ENCODE results near the gene NCAPD2.

The NCAPD2 gene

GRCh38 chr12:6470375-6471163 is 23.3 kb upstream of the NCAPD2 start, which contains the start of gene VAMP1 (continued):
- TF ChIP-seq ZNF518A (tag by site-specific recombination; conservative IDR thresholded peaks at IDR 0.05; ENCODE audit: low read depth) (no peak), ZNF140 (tag by site-specific recombination; IDR thresholded peaks at IDR 0.05) (no peak; the same call in 1 of the 2 replicates), ZNF18 (tag by site-specific recombination; IDR thresholded peaks at IDR 0.05) (no peak), ZBTB17 (tag by site-specific recombination; IDR thresholded peaks at IDR 0.05) (peak; percentile 94), MZF1 (tag by site-specific recombination; IDR thresholded peaks at IDR 0.05; ENCODE audit: borderline replicate concordance) (no peak), ZNF747 (tag by site-specific recombination; IDR thresholded peaks at IDR 0.05) (no peak; the same call in 1 of the 2 replicates), ZNF398 (tag by site-specific recombination; IDR thresholded peaks at IDR 0.05) (no peak; the same call in 1 of the 2 replicates), KLF1 (tag by site-specific recombination; IDR thresholded peaks at IDR 0.05) (peak; percentile 66), ZNF610 (tag by site-specific recombination; IDR thresholded peaks at IDR 0.05; ENCODE audit: borderline replicate concordance) (peak; percentile 51; the same call in 1 of the 2 replicates), ZBTB26 (tag by site-specific recombination; optimal IDR thresholded peaks at IDR 0.05) (peak; percentile 93), ZNF510 (tag by site-specific recombination; IDR thresholded peaks at IDR 0.05; ENCODE audit: insufficient replicate concordance) (no peak), REST (tag by site-specific recombination; IDR thresholded peaks at IDR 0.05) (peak; percentile 50; the same call in 1 of the 2 replicates), IKZF3 (tag by site-specific recombination; IDR thresholded peaks at IDR 0.05) (no peak), ZNF23 (tag by site-specific recombination; IDR thresholded peaks at IDR 0.05; ENCODE audit: borderline replicate concordance) (no peak), GLIS1 (tag by site-specific recombination; IDR thresholded peaks at IDR 0.05) (peak; percentile 51), KLF9 (tag by site-specific recombination; IDR thresholded peaks at IDR 0.05; ENCODE audit: low read depth) (peak; percentile 90), ZNF354C (tag by site-specific recombination; IDR thresholded peaks at IDR 0.05; ENCODE audit: borderline replicate concordance, low read depth) (no peak), FEZF1 (tag by site-specific recombination; IDR thresholded peaks at IDR 0.05) (peak; percentile 40; the same call in 1 of the 2 replicates), ZFP69B (tag by site-specific recombination; IDR thresholded peaks at IDR 0.05) (peak; percentile 76), YY1 (tag by site-specific recombination; IDR thresholded peaks at IDR 0.05) (peak; percentile 86), ZNF501 (tag by site-specific recombination; IDR thresholded peaks at IDR 0.05) (peak; percentile 97), ZNF221 (tag by site-specific recombination; IDR thresholded peaks at IDR 0.05; ENCODE audit: borderline replicate concordance) (no peak), ZNF785 (tag by site-specific recombination; IDR thresholded peaks at IDR 0.05) (0 out of 2 replicates have a peak, but pooled peaks have one; percentile 20), ZNF202 (tag by site-specific recombination; IDR thresholded peaks at IDR 0.05; ENCODE audit: borderline replicate concordance) (no peak)
